ENCODE data around the gene DHX16. TPM values are rescaled to one million over a fixed set of nuclear protein-coding genes. Genes with fewer than 3 reads are reported as not detected.

The DHX16 gene
- total RNA-seq, 2 experiments from 2014 or later, result 15.9 to 16.1 TPM

- Histone ChIP-seq H3K9me3 (ENCODE audit: control insufficient read depth in 1 of 2, insufficient read depth in 1 of 2, low read length in 2 of 2) (no peaks in the 10 kb centered on the region), H3K4me3 (ENCODE audit: low read length) (no peak overlapping the region), H3K36me3 (ENCODE audit: insufficient read depth, low read length) (peaks cover 54% of the 10 kb centered on the region), H3K27me3 (ENCODE audit: control insufficient read depth in 1 of 2, insufficient read depth in 2 of 2, low read length in 2 of 2) (no peaks in the 10 kb centered on the region), H3K4me1 (ENCODE audit: insufficient read depth, low read length) (no peaks in the 10 kb centered on the region), H3K27ac (ENCODE audit: low read depth in 1 of 2, low read length in 2 of 2) (no peak overlapping the region)
- Mint-ChIP-seq H3K9me3 (no peaks in the 10 kb centered on the region), H3K4me3 (no peak overlapping the region), H3K27ac (no peak overlapping the region), H3K27me3 (no peaks in the 10 kb centered on the region), H3K36me3 (ENCODE audit: low read depth) (peaks cover 87% of the 10 kb centered on the region), H3K4me1 (ENCODE audit: low read depth) (no peaks in the 10 kb centered on the region)
- no peak for TF ChIP-seq CTCF (IDR thresholded peaks at IDR 0.05)
- ChIA-PET POLR2A (interaction anchor here (1.0 kb wide), 1 partner anchor 10 kb away, joined by 3 read pairs; the partner anchor contains the start of gene MDC1), CTCF (interaction anchor here (1.6 kb wide), 1 partner anchor 28 kb away, joined by 4 read pairs; no protein-coding TSS in a partner anchor)
- ATAC-seq (ENCODE audit: poor library complexity) (no peak), DNase-seq (peak in 1 of 14 experiments; percentile 1)
- intact Hi-C loops (cut with DNase I, micrococcal nuclease), result no loop called here
Measured at GRCh38 chr6:30707281-30707850, 34.6 kb upstream of the DHX16 start.

- H3K4me3 Mint-ChIP-seq, result no peak overlapping the region
- H3K27me3 Mint-ChIP-seq, result no peaks in the 10 kb centered on the region
- intact Hi-C loops (cut with DNase I, micrococcal nuclease), result no loop called here
- H3K4me1 ChIP-seq (ENCODE audit: insufficient read depth, low read length), result no peaks in the 10 kb centered on the region
- ChIA-PET POLR2A (interaction anchor here (1.7 kb wide), 1 partner anchor 12 kb away, joined by 9 read pairs; the partner anchor contains the start of gene MDC1), CTCF (interaction anchor here (2.1 kb wide), 1 partner anchor 27 kb away, joined by 6 read pairs; no protein-coding TSS in a partner anchor)
- H3K9me3 Mint-ChIP-seq, result no peaks in the 10 kb centered on the region
- H3K36me3 Mint-ChIP-seq (ENCODE audit: low read depth), result peaks cover 79% of the 10 kb centered on the region
- no peaks in the 10 kb centered on the region for H3K27me3 ChIP-seq (ENCODE audit: control insufficient read depth in 1 of 2, insufficient read depth in 2 of 2, low read length in 2 of 2)
- H3K4me1 Mint-ChIP-seq (ENCODE audit: low read depth), result no peaks in the 10 kb centered on the region
- H3K4me3 ChIP-seq (ENCODE audit: low read length), result no peak overlapping the region
- DNase-seq, result no peak
- no peak for TF ChIP-seq CTCF (IDR thresholded peaks at IDR 0.05)
- H3K36me3 ChIP-seq (ENCODE audit: insufficient read depth, low read length), result peaks cover 37% of the 10 kb centered on the region
- no peak overlapping the region for H3K27ac Mint-ChIP-seq
- no peak for ATAC-seq (ENCODE audit: poor library complexity)
- H3K9me3 ChIP-seq (ENCODE audit: control insufficient read depth in 1 of 2, insufficient read depth in 1 of 2, low read length in 2 of 2), result no peaks in the 10 kb centered on the region
- no peak overlapping the region for H3K27ac ChIP-seq (ENCODE audit: low read depth in 1 of 2, low read length in 2 of 2)
Measured at GRCh38 chr6:30705620-30706019, 32.8 kb upstream of the DHX16 start.

GRCh38 chr6:30703821-30704220 is 31.0 kb upstream of the DHX16 start:
- peaks cover 41% of the 10 kb centered on the region for H3K36me3 ChIP-seq (ENCODE audit: insufficient read depth, low read length)
- no peaks in the 10 kb centered on the region for H3K27me3 ChIP-seq (ENCODE audit: control insufficient read depth in 1 of 2, insufficient read depth in 2 of 2, low read length in 2 of 2)
- Mint-ChIP-seq H3K27ac (no peak overlapping the region), H3K27me3 (no peaks in the 10 kb centered on the region), H3K4me1 (ENCODE audit: low read depth) (no peaks in the 10 kb centered on the region), H3K36me3 (ENCODE audit: low read depth) (peaks cover 77% of the 10 kb centered on the region), H3K4me3 (no peak overlapping the region), H3K9me3 (no peaks in the 10 kb centered on the region)
- no peak overlapping the region for H3K4me3 ChIP-seq (ENCODE audit: low read length)
- ChIA-PET POLR2A (interaction anchor here (1.2 to 1.8 kb wide), 2 partner anchors 13 to 22 kb away, joined by 4 to 9 read pairs; partner anchors contain the start of gene MDC1), CTCF (interaction anchor here (1.0 to 2.1 kb wide), 3 partner anchors 25 to 78 kb away, joined by 3 to 6 read pairs (median 4); no protein-coding TSS in a partner anchor)
- H3K9me3 ChIP-seq (ENCODE audit: control insufficient read depth in 1 of 2, insufficient read depth in 1 of 2, low read length in 2 of 2), result no peaks in the 10 kb centered on the region
- ATAC-seq (ENCODE audit: poor library complexity) (no peak), DNase-seq (no peak)
- H3K27ac ChIP-seq (ENCODE audit: low read depth in 1 of 2, low read length in 2 of 2), result no peak overlapping the region
- no peak for TF ChIP-seq CTCF (IDR thresholded peaks at IDR 0.05)
- H3K4me1 ChIP-seq (ENCODE audit: insufficient read depth, low read length), result no peaks in the 10 kb centered on the region
- intact Hi-C loops (cut with DNase I, micrococcal nuclease), result no loop called here
